Measurements from ENCODE around the gene LAMB3.

DNA sequence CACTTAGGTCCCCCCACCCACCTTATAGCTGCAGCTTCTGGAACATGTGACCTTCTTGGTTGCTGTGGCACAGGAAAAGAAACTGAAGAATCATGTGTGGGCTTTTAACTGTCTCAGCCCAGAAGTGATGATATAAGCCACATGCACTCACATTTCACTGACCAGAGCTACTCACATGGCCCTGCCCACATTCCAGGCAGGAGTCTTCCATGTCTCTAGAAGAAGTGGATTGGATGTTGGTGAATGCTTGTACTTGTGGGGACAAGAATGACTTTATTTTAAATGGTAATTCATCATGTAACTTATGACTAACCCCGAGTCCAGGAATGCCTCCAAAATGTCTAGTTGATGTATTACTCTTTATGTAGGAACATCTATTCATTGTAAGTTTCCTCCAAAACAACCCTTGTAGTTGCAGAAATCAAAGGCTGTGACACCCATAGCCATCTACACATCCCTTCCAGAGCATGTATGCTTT is 84.5 kb downstream of the LAMB3 start:
- TF ChIP-seq RAD21 (conservative IDR thresholded peaks at IDR 0.05) (no peak), EP300 (conservative IDR thresholded peaks at IDR 0.05; ENCODE audit: poor library complexity, severe bottlenecking) (no peak)
- TF ChIP-seq, protein P1, sequence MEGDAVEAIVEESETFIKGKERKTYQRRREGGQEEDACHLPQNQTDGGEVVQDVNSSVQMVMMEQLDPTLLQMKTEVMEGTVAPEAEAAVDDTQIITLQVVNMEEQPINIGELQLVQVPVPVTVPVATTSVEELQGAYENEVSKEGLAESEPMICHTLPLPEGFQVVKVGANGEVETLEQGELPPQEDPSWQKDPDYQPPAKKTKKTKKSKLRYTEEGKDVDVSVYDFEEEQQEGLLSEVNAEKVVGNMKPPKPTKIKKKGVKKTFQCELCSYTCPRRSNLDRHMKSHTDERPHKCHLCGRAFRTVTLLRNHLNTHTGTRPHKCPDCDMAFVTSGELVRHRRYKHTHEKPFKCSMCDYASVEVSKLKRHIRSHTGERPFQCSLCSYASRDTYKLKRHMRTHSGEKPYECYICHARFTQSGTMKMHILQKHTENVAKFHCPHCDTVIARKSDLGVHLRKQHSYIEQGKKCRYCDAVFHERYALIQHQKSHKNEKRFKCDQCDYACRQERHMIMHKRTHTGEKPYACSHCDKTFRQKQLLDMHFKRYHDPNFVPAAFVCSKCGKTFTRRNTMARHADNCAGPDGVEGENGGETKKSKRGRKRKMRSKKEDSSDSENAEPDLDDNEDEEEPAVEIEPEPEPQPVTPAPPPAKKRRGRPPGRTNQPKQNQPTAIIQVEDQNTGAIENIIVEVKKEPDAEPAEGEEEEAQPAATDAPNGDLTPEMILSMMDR (IDR thresholded peaks at IDR 0.05; ENCODE audit: poor library complexity, severe bottlenecking) = no peak
